ENCODE data around the gene RNU4-1. TPM values are rescaled to one million over a fixed set of nuclear protein-coding genes. Genes with fewer than 3 reads are reported as not detected.

Gene RNU4-1
- total RNA-seq, 3 donors from 2014 or later = 980 to 2,356 (median 1,498) TPM

Other genes starting within 250 kb of the RNU4-1 start
- 10 to 100 TPM; 70.4 to 90.8 (median 74.6) TPM for gene RAB35, start 176.5 kb downstream of the RNU4-1 start, total RNA-seq
- gene GCN1, start 98.5 kb downstream of the RNU4-1 start, total RNA-seq = 100 to 1,000 TPM; 192 to 204 (median 200) TPM
- gene RPLP0, start 92.1 kb downstream of the RNU4-1 start, total RNA-seq = 1,000 to 10,000 TPM; 4,185 to 4,369 (median 4,226) TPM
- 10 to 100 TPM; 49.2 to 54.0 (median 51.1) TPM for gene PXN, start 27.5 kb downstream of the RNU4-1 start, total RNA-seq
- gene RNU4-2, start 1.3 kb downstream of the RNU4-1 start, total RNA-seq = 1,000 to 10,000 TPM; 2,997 to 5,108 (median 5,011) TPM
- gene SIRT4, start 9.1 kb upstream of the RNU4-1 start, total RNA-seq = 1 to 10 TPM; 1.3 to 1.8 (median 1.5) TPM
- 1 to 10 TPM in 2 of 3 donors, under 1 TPM in 1; 0.79 to 1.3 (median 1.1) TPM for gene PLA2G1B, start 34.5 kb upstream of the RNU4-1 start, total RNA-seq
- under 1 TPM; 0.16 to 0.41 (median 0.25) TPM for gene MSI1, start 75.9 kb upstream of the RNU4-1 start, total RNA-seq
- gene COX6A1, start 144.9 kb upstream of the RNU4-1 start, total RNA-seq = 100 to 1,000 TPM; 495 to 510 (median 508) TPM
- 10 to 100 TPM; 60.7 to 68.9 (median 66.4) TPM for gene TRIAP1, start 153.1 kb upstream of the RNU4-1 start, total RNA-seq
- gene GATC, start 153.2 kb upstream of the RNU4-1 start, total RNA-seq = 10 to 100 TPM; 47.6 to 58.0 (median 55.1) TPM
- 100 to 1,000 TPM; 259 to 288 (median 272) TPM for gene SRSF9, start 176.5 kb upstream of the RNU4-1 start, total RNA-seq
- 100 to 1,000 TPM; 243 to 252 (median 248) TPM for gene DYNLL1, start 202.9 kb upstream of the RNU4-1 start, total RNA-seq
- gene COQ5, start 235.9 kb upstream of the RNU4-1 start, total RNA-seq = 10 to 100 TPM; 23.6 to 29.9 (median 26.4) TPM
- 100 to 1,000 TPM; 152 to 169 (median 161) TPM for gene RNF10, start 241.1 kb upstream of the RNU4-1 start, total RNA-seq